ENCODE results near the gene ADGRG6. TPM values are rescaled to one million over a fixed set of nuclear protein-coding genes. Genes with fewer than 3 reads are reported as not detected.

The ADGRG6 gene
- total RNA-seq, 1 experiment from 2014 or later: 2.5 TPM

DNA sequence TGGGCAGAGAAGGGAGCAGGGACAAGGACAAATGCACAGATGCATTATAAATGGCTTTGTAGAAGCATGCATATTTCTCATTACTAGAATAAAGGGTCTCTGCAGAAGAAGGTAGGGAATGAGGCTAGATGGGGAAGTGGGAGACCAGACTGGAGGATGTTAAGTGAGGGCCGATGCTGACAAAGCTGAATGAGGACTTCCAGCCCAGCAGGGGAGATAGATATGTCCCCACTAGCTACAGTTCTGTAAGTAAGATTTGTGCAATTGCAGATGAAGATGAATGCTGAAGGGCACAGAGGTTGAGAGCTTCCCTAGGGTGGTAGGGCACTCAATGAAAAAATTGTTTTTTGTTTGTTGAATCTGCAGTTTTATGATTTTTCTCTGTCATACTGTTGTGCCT, 16.9 kb downstream of the ADGRG6 start:
- H3K4me3 Mint-ChIP-seq: no peak overlapping the region

More for the DNA sequence above, 16.9 kb downstream of the ADGRG6 start:
- Histone ChIP-seq H3K4me1 (ENCODE audit: insufficient read depth, low read length) (no peaks in the 10 kb centered on the region; the same call in 1 of the 2 replicates), H3K9me3 (ENCODE audit: control insufficient read depth, low read depth, low read length) (no peaks in the 10 kb centered on the region), H3K9ac (ENCODE audit: extremely low read depth, insufficient read length, low read length) (no peak overlapping the region), H3K27me3 (ENCODE audit: insufficient read depth, low read length) (no peaks in the 10 kb centered on the region), H3K4me2 (ENCODE audit: insufficient read depth, insufficient read length, low read length) (no peak overlapping the region), H2BK12ac (ENCODE audit: insufficient read length, low read depth, low read length) (no peak overlapping the region), H4K20me1 (ENCODE audit: control insufficient read depth, insufficient read depth, insufficient read length) (no peaks in the 10 kb centered on the region), H3T11ph (ENCODE audit: low read length) (no peak overlapping the region), H2BK5ac (ENCODE audit: insufficient read length, low read length) (no peak overlapping the region), H2BK15ac (ENCODE audit: low read depth, low read length) (no peak overlapping the region), H2AK5ac (ENCODE audit: insufficient read length, low read length) (no peak overlapping the region), H2BK120ac (ENCODE audit: low read depth, low read length, poor library complexity, severe bottlenecking) (no peak overlapping the region), H3K79me2 (ENCODE audit: insufficient read depth, low read length) (no peaks in the 10 kb centered on the region), H3K18ac (ENCODE audit: insufficient read length, low read depth, low read length) (no peak overlapping the region), H3K27ac (ENCODE audit: insufficient read length, low read depth, low read length) (no peak overlapping the region), H4K91ac (ENCODE audit: insufficient read length, low read depth, low read length) (no peak overlapping the region), H3K23me2 (ENCODE audit: insufficient read length, low read depth, low read length, poor library complexity, severe bottlenecking) (no peaks in the 10 kb centered on the region), H2AFZ (ENCODE audit: low read length) (no peak overlapping the region), H3K23ac (ENCODE audit: insufficient read length, low read depth, low read length) (no peak overlapping the region), H2BK20ac (ENCODE audit: low read depth, low read length, poor library complexity, severe bottlenecking) (no peak overlapping the region), H3K56ac (ENCODE audit: insufficient read length, low read depth, low read length) (no peak overlapping the region), H3K4ac (ENCODE audit: low read depth, low read length) (no peak overlapping the region), H3K79me1 (ENCODE audit: insufficient read depth, low read depth, low read length, poor library complexity, severe bottlenecking) (no peaks in the 10 kb centered on the region), H4K8ac (replicated peaks; ENCODE audit: insufficient read length, low read depth, low read length) (no peak overlapping the region), H3K14ac (ENCODE audit: insufficient read depth, low read length) (no peak overlapping the region), H4K5ac (ENCODE audit: insufficient read length, low read depth, low read length) (no peak overlapping the region)
- Mint-ChIP-seq H3K4me1 (peaks cover 2 to 3% of the 10 kb centered on the region in 2 experiments), H3K27ac (no peak overlapping the region), H3K27me3 (ENCODE audit: low read depth) (no peaks in the 10 kb centered on the region), H3K9me3 (no peaks in the 10 kb centered on the region), H3K36me3 (ENCODE audit: insufficient read depth in 1 of 3, low read depth in 3 of 3) (no peaks in the 10 kb centered on the region)
- TF ChIP-seq, protein P1, sequence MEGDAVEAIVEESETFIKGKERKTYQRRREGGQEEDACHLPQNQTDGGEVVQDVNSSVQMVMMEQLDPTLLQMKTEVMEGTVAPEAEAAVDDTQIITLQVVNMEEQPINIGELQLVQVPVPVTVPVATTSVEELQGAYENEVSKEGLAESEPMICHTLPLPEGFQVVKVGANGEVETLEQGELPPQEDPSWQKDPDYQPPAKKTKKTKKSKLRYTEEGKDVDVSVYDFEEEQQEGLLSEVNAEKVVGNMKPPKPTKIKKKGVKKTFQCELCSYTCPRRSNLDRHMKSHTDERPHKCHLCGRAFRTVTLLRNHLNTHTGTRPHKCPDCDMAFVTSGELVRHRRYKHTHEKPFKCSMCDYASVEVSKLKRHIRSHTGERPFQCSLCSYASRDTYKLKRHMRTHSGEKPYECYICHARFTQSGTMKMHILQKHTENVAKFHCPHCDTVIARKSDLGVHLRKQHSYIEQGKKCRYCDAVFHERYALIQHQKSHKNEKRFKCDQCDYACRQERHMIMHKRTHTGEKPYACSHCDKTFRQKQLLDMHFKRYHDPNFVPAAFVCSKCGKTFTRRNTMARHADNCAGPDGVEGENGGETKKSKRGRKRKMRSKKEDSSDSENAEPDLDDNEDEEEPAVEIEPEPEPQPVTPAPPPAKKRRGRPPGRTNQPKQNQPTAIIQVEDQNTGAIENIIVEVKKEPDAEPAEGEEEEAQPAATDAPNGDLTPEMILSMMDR (conservative IDR thresholded peaks at IDR 0.05): no peak
- no peak for DNase-seq
- WGBS (ENCODE audit: extremely low coverage, insufficient read length, low lambda C conversion rate): no CpG with 5 or more reads among the region's 1 CpG
